GM18508 (cell line): Measurements from ENCODE around the gene HSD17B3.
"Not testable (repeated sequence)": the region's sequence is repeated elsewhere in the genome, so short reads cannot be mapped to it uniquely, and the experiment has no call there.

Experiments used
- ATAC-seq: cut with Tn5 transposase; IDR thresholded peaks from one replicate; pipeline ENCODE4 v1.9.1; 2021; ENCODE audit warnings: moderate number of reproducible peaks; ENCODE audit not compliant: insufficient read depth, unreplicated experiment

Gene HSD17B3

GRCh38 chr9:96241391-96241809, 60.6 kb downstream of the HSD17B3 start:
- ATAC-seq = no peak

DNA sequence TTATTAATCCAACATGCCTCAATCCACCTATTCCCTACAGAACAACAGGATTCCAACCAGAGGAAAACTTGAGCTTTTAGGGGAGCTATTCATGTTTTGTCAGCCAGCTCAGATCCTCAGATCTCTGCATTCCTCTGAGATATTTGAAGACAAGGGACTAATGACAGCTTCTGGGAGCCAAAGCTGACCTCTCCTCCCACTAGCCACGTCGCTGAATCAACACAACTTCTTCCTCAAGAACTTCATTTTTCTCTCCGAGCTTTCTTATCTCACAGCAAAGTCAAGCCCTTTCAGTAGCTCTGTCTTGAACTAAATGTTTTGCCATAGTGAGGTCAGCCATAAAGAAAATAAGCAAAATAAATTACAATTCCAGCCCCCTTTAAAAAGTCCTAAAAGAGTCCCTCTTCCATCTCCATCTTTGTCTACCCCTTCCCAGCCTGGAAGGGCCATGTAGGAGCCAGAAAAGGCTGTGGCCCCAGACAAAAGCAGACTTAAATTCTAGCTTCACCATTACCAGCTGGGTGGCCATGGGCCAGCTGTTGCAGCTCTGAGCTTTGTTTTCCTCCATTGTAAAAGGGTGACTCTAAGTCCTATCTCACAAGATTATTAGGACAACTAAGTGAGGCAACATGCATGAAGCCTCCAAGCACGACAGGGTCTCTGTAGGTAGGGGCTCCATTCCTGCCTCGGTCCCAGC, 65.0 kb downstream of the HSD17B3 start:
- no peak for ATAC-seq

DNA sequence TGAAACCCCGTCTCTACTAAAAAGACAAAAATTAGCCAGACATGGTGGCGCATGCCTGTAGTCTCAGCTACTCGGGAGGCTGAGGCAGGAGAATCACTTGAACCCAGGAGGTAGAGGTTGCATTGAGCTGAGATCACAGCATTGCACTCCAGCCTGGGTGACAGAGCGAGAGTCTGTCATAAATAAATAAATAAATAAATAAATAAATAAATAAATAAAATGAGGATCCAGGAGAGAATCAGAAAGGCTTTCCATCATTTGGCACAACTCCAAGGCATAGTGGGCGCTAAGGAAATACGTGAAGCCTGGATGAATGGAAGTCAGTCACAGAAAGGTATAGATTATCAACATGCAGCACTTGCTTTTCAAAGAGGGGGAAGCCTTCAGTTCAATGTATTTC, 65.6 kb downstream of the HSD17B3 start:
- not testable (repeated sequence) for ATAC-seq

- ATAC-seq = no peak
These were observed 69.3 kb downstream of the HSD17B3 start for GRCh38 chr9:96232539-96233241.

GRCh38 chr9:96232164-96232538, 69.8 kb downstream of the HSD17B3 start:
- ATAC-seq = no peak

DNA sequence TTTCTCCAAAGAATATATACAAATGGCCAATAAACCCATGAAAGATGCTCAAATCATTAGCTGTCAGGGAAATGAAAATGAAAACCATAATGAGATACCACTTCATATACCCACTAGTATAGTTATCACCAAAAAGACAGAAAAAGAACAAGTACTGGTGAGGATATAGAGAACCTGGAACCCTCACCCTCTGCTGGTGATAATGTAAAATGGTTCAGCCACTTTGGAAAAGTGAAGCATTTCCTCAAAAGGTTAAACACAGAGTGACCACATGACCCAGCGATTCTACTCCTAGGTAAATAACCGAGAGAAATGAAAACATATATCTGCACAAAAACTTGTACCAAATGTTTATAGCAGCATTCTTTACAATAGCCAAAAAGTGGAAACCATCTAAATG, 72.0 kb downstream of the HSD17B3 start:
- no peak for ATAC-seq

- ATAC-seq = no peak
These were observed 79.8 kb downstream of the HSD17B3 start for GRCh38 chr9:96222132-96222531.

DNA sequence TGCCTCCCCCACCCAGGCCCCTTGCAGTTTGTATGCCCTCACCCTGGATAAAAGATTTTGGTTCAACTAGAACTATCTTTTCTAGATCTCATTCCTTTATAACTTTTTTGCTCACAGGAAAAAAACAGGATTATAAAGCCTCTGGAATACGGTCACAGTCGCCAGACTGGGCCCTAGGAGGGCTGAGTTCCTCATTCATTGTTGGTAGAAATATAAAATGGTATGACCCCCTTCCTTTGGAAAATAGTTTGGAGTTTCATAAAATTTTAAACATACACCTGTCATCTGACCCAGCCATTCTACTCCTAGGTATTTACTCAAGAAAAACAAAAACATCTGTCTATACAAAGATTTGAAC, 82.1 kb downstream of the HSD17B3 start:
- ATAC-seq = no peak

- no peak for ATAC-seq
These were observed 82.7 kb downstream of the HSD17B3 start for GRCh38 chr9:96219026-96219899.

GRCh38 chr9:96217754-96218693, 84.0 kb downstream of the HSD17B3 start:
- no peak for ATAC-seq

DNA sequence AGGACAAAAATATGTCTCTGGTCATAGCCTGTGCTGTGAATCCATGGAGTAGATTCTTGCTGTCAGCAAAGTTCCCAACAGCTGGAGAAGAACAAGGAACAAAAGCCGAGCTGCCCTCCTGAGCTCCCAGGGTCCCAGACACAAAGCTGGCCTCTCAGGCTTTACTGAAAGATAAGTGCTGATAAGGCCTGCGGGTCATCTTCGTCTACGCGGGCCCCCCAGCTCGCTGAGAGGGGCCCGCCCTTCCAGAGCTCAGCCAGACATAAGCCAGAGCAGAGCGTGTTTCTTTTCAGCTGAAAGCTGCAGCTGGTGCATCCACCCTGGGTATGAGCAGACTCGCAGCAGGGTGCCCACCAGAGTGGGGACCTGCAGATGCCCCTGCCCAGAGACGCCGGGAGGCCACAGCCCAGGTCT, 84.7 kb downstream of the HSD17B3 start:
- no peak for ATAC-seq

DNA sequence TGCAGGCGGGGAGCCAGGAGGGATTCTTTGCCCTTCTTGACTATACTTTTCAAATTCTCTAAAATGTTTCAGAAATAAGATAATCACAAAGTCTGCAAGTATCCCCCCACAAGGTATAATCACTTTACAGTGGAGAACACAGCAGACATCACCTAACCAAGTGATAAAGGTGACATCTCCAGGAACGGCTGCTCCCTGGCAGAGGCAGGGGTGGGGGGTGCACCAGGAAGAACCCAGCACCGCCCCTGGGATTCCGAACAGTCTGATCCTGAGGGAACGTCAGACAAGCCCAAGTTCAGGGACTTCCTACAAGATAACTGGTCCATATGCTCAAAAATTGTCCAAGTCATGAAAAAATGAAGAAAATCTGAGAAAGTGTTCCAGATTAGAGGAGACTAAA, 85.4 kb downstream of the HSD17B3 start:
- no peak for ATAC-seq

GRCh38 chr9:96215841-96216240, 86.1 kb downstream of the HSD17B3 start:
- ATAC-seq = no peak

GRCh38 chr9:96214635-96215034, 87.3 kb downstream of the HSD17B3 start:
- no peak for ATAC-seq

DNA sequence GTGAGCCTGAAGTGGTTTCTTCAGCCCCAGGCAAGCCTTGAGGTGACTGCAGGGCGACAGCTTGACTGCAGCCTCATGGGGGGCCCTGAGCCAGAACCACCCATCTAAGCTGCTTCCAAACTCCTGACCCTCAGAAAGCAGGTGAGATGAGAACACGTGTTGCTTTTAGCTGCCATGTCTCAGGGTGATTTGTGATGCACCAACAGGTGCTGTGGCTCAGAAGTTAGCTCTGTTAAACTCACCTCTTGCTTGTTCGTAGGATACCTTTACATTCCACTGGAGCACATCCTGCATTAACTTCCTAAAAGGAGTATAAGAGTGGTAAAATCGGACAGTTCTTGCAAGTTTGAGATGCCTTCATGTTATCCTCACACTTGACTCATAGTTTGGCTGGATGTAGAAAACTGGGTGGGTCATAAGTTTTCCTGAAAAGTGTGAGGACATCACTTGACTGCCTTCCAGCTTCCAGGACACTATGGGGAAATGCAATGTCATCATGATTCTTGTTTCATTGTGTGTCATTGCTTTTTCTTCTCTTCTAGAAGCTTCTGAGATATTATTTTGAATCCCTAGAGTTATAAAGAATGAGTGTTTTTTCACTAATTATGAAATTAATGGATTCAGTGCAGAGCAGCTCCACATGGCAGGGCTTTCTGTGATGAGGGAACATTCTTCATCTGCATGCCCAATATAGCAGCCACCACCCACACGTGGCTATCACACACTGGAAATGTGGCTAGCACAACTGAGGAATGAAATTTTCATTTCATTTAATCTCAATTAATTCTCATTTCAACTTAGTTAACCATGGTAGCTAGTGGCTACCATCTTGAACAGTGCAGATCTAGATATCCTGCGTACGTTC, 92.3 kb downstream of the HSD17B3 start:
- ATAC-seq = no peak

DNA sequence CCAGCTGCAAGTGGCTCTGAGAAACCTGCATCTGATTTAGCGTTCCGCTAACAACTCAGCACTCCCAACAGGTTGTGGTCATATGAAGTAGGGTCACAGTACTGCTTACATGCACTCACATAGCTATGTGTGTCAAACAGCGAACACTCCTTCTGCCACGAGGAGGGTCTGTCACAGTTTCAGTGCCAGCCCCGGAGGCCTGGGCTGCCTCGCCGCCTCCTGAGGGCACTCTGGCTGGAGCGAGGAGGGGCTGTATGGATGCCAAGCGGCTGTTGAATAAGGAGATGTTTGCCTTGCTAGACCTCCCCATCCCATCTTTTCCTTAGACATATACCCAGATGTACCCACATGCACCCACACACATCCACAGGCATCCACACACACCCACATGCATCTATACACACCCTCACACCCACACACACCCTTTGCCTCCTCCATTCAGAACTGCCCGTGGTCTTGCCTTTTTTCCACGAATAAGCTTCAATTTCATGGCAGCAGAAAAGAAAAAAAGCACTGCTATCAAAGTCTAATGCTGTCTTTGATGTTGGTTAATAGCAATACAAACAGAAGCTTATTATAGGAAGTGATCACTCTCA, 95.7 kb downstream of the HSD17B3 start:
- no peak for ATAC-seq

DNA sequence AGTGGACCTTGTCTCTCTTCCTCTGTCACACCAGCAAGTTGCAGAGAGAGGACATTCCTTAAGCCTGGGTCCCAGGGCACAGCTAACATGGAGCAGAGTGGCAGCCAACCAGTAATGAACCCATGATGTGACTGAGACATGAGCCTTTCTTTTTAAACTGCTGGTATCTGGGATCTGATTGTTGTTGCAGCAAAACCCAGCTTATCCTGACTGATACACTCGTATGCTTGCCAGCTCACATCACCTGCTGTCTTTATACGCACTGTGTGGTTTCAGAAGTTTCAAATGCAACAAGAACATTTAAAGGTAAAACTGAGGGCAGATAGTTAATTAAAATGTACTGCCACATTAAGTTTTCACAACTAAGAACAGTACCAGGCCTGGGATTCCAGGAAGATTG, 97.1 kb downstream of the HSD17B3 start:
- ATAC-seq = no peak

DNA sequence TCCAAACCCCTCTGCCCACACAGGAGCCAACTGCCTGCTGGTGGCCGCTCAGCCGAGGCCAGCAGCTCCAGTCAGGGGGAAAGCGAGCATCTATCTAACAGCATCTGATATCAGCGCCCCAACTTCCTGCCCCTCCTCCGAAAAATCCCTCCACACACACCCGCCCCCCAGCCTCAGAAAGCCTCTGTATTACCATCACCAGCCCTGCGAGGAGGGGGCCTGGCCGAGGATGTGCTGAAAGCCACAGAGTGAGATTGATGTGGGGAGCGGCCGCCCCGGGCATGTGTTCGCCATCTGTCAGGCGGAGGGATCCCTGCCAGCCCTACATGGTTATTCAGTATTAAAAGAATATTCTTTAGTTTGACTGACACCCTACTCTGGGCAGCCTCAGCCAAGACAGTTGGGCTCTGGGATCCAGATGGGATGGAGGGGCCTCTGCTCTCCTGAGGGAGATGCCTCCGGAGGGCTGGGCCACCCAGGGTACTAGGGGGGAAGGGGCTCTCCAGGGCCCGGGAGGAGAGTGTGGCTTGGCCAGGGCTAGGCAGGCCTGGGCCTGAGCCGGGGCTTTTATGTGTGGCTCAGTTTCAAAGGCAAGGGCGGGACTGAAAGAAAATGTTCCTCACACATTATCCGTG, 98.0 kb downstream of the HSD17B3 start:
- ATAC-seq = no peak
